Keratinocyte (primary cell): ENCODE data around the gene INO80D. TPM values are rescaled to one million over a fixed set of nuclear protein-coding genes. Genes with fewer than 3 reads are reported as not detected.

Experiments
- DNase-seq: peaks from one replicate; pipeline ENCODE4 v3.0.0-alpha.2; 2011; ENCODE audit warnings: low read depth, missing footprints, low spot score
- FAIRE-seq: peaks from 2 replicates; lab custom pipeline; 2011; peaks lifted over from hg19 to GRCh38; lab: Jason Lieb, UNC
- H2AFZ ChIP-seq: 2 replicates; pipeline ENCODE4 v1.6.0; 2012; ENCODE audit warnings: low read length, control low read depth, inconsistent platforms; ENCODE audit not compliant: control insufficient read depth
- H3K27ac ChIP-seq: 2 replicates; pipeline ENCODE4 v1.5.1; 2011; ENCODE audit warnings: low read length; ENCODE audit not compliant: control insufficient read depth, insufficient read depth
- H3K27me3 ChIP-seq: 3 replicates; pipeline ENCODE4 v1.6.0; 2011; ENCODE audit warnings: low read length; ENCODE audit not compliant: control insufficient read depth, insufficient read depth; ENCODE audit errors: extremely low read depth
- H3K36me3 ChIP-seq, 2 experiments: 2 replicates in 1 of 2; 3 replicates in 1 of 2; pipeline ENCODE4 v1.5.1; 2011; ENCODE audit warnings: low read length in 2 of 2, mild to moderate bottlenecking in 1 of 2; ENCODE audit not compliant: control insufficient read depth in 2 of 2, insufficient read depth in 2 of 2; ENCODE audit errors: extremely low read depth in 1 of 2
- H3K4me1 ChIP-seq: 3 replicates; pipeline ENCODE4 v1.5.1; 2011; ENCODE audit warnings: low read length; ENCODE audit not compliant: control insufficient read depth, insufficient read depth; ENCODE audit errors: extremely low read depth
- H3K4me2 ChIP-seq: 3 replicates; pipeline ENCODE4 v1.6.0; 2011; ENCODE audit warnings: low read depth, low read length; ENCODE audit not compliant: control insufficient read depth, insufficient read depth; ENCODE audit errors: extremely low read depth
- H3K4me3 ChIP-seq, 3 experiments: fragments of 200-600 bp in 1 of 3; sonication (generic) in 1 of 3; 2 replicates in 2 of 3; 3 replicates in 1 of 3; pipeline ENCODE4 v1.5.1; 2011 to 2016; ENCODE audit warnings: low read length in 3 of 3, mild to moderate bottlenecking in 3 of 3, control low read depth in 2 of 3, inconsistent platforms in 1 of 3, low read depth in 1 of 3, mixed read lengths in 1 of 3, mixed run types in 1 of 3, moderate library complexity in 1 of 3; ENCODE audit not compliant: control insufficient read depth in 2 of 3, insufficient read depth in 2 of 3; ENCODE audit errors: extremely low read depth in 1 of 3
- H3K79me2 ChIP-seq: 2 replicates; pipeline ENCODE4 v1.6.0; 2012; ENCODE audit warnings: low read length; ENCODE audit not compliant: control insufficient read depth, insufficient read depth
- H3K9ac ChIP-seq: 3 replicates; pipeline ENCODE4 v1.6.0; 2011; ENCODE audit warnings: low read length; ENCODE audit not compliant: control insufficient read depth, insufficient read depth; ENCODE audit errors: extremely low read depth
- H3K9me1 ChIP-seq: 3 replicates; pipeline ENCODE4 v1.6.0; 2011; ENCODE audit warnings: low read length; ENCODE audit not compliant: control insufficient read depth, insufficient read depth; ENCODE audit errors: extremely low read depth
- H3K9me3 ChIP-seq: 2 replicates; pipeline ENCODE4 v1.5.1; 2012; ENCODE audit warnings: low read depth, low read length; ENCODE audit not compliant: control insufficient read depth
- H4K20me1 ChIP-seq: 3 replicates; pipeline ENCODE4 v1.6.0; 2011; ENCODE audit warnings: low read length; ENCODE audit not compliant: control insufficient read depth, insufficient read depth; ENCODE audit errors: extremely low read depth
- CTCF ChIP-seq, 3 experiments: IDR thresholded peaks in 1 of 3; conservative IDR thresholded peaks in 1 of 3; optimal IDR thresholded peaks in 1 of 3; 2 replicates in 2 of 3; 3 replicates in 1 of 3; pipeline versions ENCODE3 to v1.5.1; 2011; ENCODE audit warnings: low read length in 3 of 3, mild to moderate bottlenecking in 3 of 3, moderate library complexity in 2 of 3, control low read depth in 1 of 3, inconsistent platforms in 1 of 3; ENCODE audit not compliant: insufficient read depth in 2 of 3; ENCODE audit errors: extremely low read depth in 1 of 3
- EZH2 ChIP-seq: IDR thresholded peaks from one replicate; pipeline ENCODE4 v1.6.1; 2012; ENCODE audit warnings: inconsistent platforms, mild to moderate bottlenecking, low read length, moderate library complexity
- dilution Hi-C: fragments of 300-500 bp; cut with MboI; formaldehyde crosslinking; loops from one replicate; pipeline ENCODE4 v1.7.0; 2020; ENCODE audit warnings: low sequenced_read_pairs; ENCODE audit not compliant: extremely low pct_ligation_motif_present
- polyA plus RNA-seq, 5 experiments: library from polyadenylated mRNA; depleted of rRNA in 3 of 5; stranded (reverse) in 3 of 5; stranded (forward) in 1 of 5; unstranded in 1 of 5; fragments of >200 nt; gene quantifications; 1 replicate in 1 of 5; 2 replicates in 3 of 5; 3 replicates in 1 of 5; pipeline versions ENCODE4 v1.2.1 to v1.2.3, GENCODE V29; 2011 to 2012; ENCODE audit warnings: missing spikeins in 2 of 5, low read depth in 1 of 5, low replicate concordance in 1 of 5

The INO80D gene
- polyA plus RNA-seq, 1 donor (not counting 4 experiments of a cell fraction or from before 2014, with no cell fraction given): 4.1 TPM

DNA sequence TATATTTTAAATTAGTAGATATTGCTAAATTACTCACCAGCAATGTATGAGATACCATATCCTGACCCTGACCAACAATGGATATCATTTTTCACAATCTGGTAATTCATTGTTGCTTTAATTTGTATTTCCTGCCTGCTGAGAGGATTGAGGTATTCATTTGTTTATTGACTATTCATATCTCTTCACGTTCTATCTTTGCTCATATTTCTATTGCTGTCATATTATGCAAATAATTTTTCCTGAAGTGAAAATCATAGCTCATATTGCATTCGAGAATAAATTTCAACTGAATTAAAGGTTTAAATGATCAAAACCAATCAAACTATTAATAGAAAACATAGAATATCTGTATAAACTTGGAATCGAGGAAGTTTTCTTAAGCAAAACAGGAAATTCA, 31.0 kb downstream of the INO80D start:
- Histone ChIP-seq H3K9ac (no peak overlapping the region), H3K27ac (no peak overlapping the region), H3K9me3 (no peaks in the 10 kb centered on the region), H3K27me3 (no peaks in the 10 kb centered on the region), H3K9me1 (no peaks in the 10 kb centered on the region), H3K36me3 (peaks cover 8 to 13% of the 10 kb centered on the region in 2 experiments), H3K4me2 (no peak overlapping the region), H3K4me1 (no peaks in the 10 kb centered on the region), H4K20me1 (no peaks in the 10 kb centered on the region), H3K4me3 (no peak overlapping the region), H2AFZ (no peak overlapping the region), H3K79me2 (peaks cover 10% of the 10 kb centered on the region)
- no peak for DNase-seq
- no peak for TF ChIP-seq CTCF (optimal IDR thresholded peaks at IDR 0.05 in 1 of 3, IDR thresholded peaks at IDR 0.05 in 1 of 3, conservative IDR thresholded peaks at IDR 0.05 in 1 of 3; ENCODE audit: extremely low read depth in 1 of 3, insufficient read depth in 2 of 3, low read length in 3 of 3)
- TF ChIP-seq EZH2: no peak
- no peak for FAIRE-seq
- dilution Hi-C loops: no loop called here

DNA sequence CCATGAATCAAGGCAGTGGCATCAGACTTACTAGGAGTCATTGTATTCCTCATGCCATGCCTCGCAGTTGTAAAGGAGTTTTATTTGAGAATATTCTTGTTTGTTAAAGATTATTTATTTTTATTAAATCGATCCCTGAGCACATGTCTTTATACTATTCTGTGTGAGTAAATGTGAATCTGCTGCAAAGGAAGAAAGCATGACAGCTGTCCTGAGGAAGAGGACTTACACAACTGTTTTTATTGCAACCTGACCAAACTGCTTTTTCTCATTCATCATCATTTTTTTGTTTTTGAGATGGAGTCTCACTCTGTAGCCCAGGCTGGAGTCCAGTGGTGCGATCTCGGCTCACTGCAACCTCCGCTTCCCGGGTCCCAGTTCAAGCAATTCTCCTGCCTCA, 34.1 kb downstream of the INO80D start:
- Histone ChIP-seq H2AFZ (no peak overlapping the region), H3K4me3 (no peak overlapping the region), H4K20me1 (no peaks in the 10 kb centered on the region), H3K27me3 (no peaks in the 10 kb centered on the region), H3K27ac (no peak overlapping the region), H3K9me1 (no peaks in the 10 kb centered on the region), H3K9me3 (no peaks in the 10 kb centered on the region), H3K4me2 (no peak overlapping the region), H3K79me2 (peaks cover 17% of the 10 kb centered on the region), H3K4me1 (no peaks in the 10 kb centered on the region), H3K9ac (no peak overlapping the region), H3K36me3 (peaks cover 5 to 13% of the 10 kb centered on the region in 2 experiments)
- no peak for FAIRE-seq
- DNase-seq: no peak
- dilution Hi-C loops: no loop called here
- TF ChIP-seq CTCF (optimal IDR thresholded peaks at IDR 0.05 in 1 of 3, IDR thresholded peaks at IDR 0.05 in 1 of 3, conservative IDR thresholded peaks at IDR 0.05 in 1 of 3; ENCODE audit: extremely low read depth in 1 of 3, insufficient read depth in 2 of 3, low read length in 3 of 3) (no peak), EZH2 (no peak)
